HG03558 (cell line): Measurements from ENCODE around the gene TMEM235.
"Not testable (repeated sequence)": the region's sequence is repeated elsewhere in the genome, so short reads cannot be mapped to it uniquely, and the experiment has no call there.

Source experiments
- ATAC-seq: cut with Tn5 transposase; IDR thresholded peaks from one replicate; pipeline ENCODE4 v1.9.1; 2021; ENCODE audit warnings: moderate number of reproducible peaks; ENCODE audit not compliant: unreplicated experiment; ENCODE audit errors: extremely low read depth

The TMEM235 gene

DNA sequence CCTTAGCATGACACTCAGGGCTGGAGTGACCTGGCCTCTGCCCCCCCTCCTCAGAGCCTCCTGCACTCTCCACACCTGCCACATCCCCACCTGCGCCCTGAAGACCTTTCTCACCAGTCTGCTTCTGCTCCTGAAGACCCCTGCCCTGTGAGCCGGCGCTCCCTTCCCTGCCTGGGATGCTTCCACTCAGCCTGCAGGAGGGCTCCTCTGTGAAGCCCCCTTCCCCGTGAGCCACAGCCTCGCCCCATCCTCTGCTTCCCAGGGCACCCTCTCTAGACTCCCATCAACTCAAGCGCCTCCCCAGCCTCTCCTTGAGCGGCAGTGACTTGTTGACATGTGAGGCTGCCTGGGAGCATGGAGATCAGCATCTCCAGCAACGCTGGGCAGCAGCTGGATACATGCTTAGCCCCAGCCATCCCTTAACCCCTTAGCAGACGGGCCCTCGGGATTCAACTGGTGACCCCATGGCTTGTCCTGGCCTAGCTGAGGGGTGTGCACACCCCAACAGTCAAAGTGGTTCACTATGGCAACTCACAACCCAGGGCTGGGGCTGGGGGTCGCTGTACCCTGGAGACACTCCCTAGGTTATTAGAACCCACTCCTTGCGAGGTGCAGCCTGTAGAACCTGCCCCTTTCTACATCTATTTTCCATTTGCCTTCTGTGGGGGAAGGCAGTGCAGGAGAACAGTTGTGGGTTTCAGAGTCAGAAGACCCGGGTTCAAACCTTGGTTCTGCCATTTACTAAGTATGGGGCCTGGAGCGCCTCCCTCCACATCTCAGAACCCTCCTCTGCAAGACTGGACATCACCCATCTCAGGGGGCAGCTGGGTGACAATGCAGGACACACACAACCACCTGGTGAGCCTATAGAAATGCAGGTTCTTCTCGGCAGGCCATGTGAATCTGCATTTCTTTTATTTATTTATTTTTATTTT is 21.5 kb downstream of the TMEM235 start:
- no peak for ATAC-seq

DNA sequence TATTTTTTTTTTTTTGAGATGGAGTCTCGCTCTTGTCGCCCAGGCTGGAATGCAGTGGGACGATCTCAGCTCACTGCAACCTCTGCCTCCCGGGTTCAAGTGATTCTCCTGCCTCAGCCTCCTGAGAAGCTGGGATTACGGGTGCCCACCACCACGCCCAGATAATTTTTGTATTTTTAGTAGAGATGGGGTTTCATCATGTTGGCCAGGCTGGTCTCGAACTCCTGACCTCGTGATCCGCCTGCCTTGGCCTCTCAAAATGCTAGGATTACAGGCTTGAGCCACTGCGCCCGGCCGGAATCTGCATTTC is 22.2 kb downstream of the TMEM235 start:
- ATAC-seq = not testable (repeated sequence)

DNA sequence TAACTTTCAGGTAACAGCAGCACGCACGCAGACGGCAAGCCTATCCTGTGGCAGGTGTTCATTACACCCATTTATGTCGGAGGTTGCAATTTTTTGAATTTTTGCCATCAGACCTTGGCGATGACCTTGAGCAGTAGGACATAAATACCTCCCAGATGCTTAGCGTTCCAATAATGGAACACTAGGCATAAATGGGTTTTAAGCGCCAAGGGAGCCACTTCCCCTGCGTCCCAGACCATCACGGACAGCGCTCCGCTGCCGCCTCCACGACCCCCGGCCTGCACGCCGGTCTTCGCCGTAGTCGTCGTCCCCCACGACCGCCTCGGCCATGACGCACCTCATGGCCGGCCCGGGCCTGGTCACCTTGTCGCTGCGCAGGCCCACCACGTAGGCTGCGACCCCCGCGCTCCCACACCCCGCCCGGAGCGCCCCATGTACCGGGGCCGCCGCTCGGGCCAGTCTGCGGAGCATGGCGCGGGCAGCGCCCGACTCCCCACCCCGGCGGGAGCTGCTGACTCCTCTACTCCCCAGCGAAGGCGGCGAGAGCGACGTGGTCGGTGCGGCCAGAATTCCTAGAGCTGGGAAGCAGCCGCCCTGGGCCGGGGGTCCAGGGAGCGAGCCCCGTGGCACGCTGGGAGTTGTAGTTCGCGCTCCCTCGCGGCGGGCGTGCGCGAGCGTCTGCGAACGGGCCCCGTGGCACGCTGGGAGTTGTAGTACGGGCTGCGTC is 22.7 kb downstream of the TMEM235 start:
- ATAC-seq = no peak

DNA sequence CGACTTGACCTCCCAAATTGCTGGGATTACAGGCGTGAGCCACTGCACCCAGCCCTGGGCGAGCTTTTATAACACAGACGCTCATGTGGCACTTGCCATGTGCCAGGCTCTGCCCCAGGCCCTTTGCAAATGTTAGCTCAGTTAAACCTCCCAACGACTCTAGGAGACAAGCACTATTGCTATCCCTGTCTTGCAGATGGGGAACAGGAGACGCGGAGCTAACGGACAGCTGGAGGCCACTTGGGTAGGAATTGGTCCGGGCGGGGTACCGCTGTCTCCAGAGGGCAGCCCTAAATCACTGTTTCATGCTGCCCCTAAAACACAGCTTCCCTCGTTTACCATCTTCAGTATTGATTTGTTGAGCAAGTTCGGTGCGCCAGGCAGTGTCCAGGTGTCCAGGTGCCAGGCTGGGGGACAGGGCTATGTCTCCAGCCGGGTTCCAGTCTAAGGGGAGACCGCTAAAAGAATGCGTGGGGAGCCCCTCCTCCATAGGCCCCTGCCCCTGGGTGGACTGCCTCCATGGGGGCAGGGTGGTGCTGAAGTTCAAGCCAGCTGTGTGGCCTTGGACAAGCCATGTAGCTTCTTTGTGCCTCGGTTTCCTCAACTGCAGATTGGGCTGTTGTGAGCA is 23.7 kb downstream of the TMEM235 start:
- ATAC-seq = no peak

DNA sequence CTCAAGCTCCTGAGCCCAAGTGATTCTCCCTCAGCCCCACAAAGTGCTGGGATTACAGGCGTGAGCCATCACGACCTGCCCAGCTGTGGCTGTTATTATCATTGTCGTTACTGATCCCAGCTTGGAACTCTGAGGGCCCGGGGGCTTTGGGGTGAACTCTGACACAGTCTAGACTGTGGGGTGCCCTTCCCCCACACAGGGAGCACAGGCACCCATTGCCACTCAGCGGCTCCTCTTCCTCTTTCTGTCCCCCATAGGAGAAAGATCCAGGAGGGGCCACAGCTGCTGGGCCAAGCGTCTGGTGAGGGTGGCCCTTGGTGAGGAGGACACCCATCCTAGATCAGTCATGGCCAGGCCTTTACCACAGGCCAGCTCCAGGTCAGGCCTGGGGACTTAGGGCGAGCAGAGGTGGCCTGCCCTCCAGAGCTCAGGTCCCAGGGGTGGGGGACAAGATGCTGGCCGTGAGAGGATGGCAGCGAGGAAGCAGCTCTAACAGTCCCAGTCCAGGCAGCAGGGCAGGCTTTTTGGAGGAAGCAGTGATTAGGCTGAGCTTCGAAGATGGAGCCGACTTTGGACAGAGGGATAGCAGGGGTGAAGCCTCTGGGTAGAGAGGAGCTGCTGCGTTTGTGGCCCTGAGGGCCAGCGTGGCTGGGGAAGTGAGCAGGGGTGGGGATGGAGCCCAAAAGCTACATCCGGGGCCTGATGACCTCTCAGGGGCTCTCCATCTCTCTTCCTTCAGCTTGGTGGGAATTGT is 24.7 kb downstream of the TMEM235 start:
- no peak for ATAC-seq

DNA sequence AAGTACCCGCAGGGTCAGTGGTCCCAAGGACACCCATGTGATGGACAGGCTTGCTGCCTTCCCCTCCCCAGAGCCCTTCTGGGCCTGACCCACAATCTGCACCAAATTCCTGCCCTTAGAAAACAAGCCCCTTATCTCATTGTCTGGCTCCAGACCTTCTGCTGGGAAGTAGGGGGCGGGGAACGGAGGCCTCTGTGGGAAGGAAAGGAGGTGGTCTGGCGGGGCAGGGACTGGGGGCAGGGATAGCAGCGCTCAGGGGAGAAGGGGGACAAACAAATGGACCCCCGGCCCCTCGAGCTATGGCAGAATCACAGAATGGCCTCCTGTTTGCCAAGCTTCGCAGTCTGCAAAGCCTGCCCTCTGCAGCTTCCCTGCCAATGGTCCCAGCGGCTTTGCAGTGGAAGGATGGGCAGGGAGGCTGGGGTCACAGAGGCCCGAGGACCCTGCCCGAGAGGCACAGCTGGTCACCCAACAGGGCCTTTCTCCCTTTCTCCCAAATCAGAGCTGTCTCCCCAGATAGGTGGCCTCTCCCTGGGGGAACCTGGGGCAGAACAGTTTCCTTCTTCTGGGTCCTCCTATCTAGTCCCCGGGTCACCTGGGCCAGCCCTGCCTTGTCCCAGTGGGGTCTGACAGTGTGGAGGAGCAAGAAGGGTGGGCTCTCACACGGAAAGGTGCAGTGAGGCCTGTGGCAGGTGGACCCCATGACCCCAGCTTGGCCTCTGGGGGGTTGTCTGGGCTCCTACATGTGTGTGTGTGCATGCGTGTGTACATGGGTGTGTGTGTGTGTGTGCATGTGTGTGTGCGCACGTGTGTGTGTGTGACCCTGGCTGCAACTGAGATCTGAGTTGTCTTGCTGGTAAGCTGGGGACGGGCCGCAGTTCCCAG is 25.5 kb downstream of the TMEM235 start:
- ATAC-seq = no peak

DNA sequence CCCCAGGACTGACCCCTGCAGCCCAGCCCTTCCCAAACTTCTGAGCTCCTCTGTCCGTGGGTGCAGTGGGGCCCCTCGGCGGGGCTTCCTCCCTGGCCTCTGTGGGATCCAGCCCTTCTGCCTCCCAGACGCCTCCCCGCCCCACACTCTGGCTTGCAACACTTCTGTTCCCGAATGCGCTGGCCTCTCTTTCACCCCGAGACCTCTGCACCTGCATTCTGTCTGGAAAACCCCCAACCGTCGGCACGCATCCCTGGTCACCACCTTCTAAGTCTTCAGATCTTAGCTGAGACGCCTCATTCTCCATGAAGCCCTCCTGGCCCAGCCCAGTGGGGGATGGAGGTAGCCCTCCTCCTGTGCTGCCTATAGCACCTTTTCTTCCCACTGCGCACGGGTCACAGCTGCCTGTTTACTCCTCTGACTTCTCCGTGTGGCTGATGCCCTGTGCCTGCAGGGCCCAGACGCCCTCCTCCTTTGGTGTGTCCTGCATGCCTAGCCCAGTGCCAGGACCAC is 26.4 kb downstream of the TMEM235 start:
- no peak for ATAC-seq

DNA sequence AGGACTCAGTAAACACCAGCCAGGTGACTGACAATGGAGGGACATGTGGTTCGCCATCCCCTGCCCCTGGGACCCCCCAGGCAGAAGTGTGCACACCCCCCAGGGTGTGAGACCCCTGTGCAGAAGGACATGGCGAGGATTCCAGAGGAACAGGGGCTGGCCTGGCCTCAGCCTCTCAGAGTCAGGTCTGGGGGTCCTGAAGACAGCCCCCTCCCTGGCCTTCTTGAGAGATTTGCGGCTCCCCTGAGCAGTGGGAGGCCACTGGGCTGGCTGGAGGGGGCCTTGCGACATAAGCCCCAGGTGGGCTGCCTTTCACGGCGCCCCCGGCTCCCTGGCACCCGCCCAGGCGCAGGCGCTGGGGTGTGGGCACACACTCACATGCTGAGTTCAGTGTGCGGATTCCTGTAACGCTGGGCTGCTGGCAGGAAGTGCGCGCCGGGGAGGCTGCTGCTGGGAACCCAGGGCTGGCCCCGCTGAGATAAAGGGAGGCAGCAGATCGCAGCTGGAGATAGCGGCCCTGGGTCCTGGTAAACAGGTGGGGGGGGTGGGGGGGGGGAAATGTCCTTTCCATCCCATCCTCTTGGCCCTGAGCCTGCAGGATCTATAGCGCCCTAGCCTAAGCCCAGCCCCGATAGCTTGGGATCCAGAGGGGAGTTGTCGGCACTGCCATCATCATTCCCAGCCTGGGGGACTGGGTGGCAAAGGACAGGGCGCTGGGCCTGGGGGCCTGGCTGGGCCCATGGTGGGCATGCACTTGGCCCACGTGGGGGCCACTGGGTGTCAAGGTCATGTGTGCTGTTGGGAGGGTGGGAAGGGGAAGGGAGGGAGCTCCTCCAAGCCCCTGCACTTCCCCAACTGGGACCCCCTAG is 27.1 kb downstream of the TMEM235 start:
- ATAC-seq = no peak

DNA sequence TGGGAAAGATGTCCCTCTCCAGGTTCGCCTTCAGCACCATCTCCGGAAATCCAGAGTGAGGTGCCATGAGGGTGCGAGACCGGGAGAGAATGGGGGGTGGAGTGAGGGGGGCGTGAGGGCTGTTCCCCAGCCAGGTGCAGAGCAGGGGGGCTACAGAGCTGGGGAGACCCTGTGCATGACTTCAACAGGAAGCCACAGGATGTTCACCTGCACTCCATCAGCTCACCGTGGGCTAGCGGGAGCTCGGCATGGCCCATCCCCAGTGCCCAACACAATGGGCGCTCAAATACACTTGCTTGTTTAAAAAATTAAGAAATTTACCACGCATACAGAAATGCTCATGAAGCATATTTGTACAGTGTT is 27.7 kb downstream of the TMEM235 start:
- ATAC-seq = no peak

DNA sequence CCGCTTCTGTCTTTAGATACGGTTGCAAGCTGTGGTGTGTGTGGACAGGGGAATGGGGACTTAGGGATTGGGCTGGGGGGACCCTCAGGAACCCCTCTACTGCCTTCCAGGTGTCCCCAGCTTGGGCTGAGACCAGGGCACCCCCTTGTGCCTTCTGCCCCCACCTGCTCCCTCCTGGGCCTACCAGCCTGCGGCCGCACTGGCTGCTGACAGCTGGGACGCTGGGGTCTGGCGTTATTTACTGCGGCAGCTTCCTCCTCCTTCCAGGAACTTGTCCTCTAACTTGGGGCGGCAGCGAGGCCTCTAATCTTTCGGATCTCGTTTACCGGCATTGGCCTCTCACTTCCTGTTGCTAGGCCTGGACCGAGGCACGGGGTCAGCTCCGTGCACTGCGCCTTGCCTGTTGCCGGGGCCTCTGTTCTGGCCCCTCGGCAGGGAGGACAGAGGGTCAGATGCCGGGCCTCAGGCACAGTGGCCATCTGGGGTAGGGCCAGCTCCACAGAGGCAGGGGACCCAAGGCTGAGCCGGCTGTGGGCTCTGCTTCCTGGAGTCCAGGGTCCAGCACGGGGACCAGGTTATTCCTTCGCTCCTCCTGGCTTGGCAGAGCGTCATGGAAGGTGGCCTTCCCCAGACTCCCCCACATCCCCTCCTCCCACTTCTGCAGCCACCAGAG is 31.8 kb downstream of the TMEM235 start:
- ATAC-seq = no peak

DNA sequence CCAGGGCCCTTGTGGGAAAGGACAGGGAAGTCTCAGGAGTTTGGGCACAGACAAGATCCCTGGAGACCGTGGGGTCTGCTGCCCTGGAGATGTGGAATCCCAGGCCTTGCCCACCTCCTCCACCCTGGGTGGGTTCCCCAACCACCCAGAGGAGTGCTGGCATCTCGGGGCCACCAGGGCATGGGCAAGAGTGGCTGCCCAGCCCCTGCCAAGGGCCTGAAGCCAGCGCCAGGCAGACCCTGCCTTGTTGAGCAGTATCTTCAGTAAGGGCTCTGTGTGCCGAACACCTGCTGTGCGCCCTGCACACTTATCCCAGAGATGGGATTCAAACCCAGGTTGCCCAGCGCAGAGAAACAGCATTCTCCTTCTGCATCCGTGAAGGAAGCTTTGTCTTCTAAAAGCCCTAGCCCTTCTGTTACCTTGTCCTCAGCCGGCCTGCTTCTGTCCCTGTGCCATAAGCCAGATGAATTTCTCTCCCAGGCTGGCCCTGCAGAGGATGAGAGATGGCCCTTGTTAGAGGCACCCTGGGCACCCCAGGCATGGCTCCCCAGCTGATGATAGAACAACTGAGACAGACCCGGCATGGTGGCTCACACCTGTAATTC is 32.4 kb downstream of the TMEM235 start:
- no peak for ATAC-seq

DNA sequence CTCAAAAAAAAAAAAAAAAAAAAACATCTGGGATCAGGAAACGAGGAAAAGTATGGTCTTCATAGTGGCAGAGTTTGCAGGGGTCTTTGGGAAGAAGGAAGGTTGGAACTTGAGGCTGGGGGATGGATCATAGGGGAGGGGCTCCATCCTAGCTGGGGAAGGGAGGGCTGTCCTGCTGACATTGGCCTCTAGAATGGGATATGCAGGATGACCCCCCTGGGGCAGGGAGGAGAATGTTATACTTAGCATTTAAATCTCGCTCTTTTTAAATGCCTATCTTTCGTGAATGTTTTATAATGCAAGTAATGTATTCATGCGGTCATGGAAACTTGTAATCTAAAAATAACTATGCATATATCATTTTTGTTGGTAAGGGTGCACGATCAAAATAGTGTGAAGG is 33.2 kb downstream of the TMEM235 start:
- no peak for ATAC-seq

DNA sequence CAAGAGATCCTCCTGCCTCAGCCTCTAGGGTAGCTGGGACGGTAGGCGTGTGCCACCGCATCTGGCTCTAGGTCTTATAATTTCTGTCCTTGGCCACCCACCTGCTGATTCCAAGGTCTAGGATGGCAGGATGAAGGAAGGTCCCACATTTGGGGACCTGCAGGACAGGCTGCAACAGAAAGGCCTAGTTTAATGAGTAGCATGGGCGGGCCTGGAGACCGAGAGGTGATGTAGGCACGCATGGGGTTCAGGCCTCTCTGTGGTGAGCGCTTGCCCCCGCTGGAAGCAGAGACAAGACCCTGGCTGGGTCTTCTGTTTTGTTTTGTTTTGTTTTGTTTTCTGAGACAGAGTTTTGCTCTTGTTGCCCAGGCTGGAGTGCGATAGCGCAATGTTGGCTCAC is 33.7 kb downstream of the TMEM235 start:
- no peak for ATAC-seq

DNA sequence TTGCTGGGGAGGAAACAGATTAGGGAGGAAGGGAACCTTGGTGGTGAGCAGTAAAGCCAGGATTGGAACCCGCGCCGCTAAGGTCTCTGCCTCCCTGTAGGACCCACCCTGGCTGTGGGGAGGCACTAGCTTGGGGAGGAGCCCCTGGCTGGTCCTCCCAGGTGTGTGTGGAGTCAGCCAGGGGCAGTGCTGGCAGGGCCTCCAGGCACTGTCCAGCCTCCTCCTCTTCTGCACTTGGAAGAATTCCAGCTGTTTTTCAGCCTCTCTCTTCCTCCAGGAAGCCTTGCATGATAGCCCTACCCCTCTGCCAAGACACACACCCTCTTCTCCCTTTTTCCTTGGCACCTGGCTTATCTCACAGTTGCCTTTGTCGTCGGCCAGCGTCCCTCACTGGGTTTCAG is 34.8 kb downstream of the TMEM235 start:
- no peak for ATAC-seq

DNA sequence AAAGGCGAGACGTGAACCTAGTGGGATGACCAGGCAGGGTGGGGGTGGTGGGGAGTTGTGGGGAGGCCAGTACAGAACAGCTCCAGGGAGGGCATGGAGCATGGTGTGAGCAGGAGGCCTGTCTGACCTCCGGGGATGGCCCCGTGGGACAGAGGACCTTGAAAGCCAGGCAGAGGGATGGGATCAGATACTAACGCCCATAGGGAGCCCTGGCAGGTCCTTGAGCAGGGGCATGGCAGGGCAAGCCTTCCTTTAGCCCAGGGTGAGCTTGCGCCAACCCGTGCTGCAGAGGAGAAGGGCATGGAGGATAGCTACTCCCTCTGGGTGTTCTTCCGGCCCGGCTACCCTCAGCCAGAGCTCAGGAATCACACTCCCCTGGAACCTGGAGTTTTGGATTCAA is 35.3 kb downstream of the TMEM235 start:
- no peak for ATAC-seq

DNA sequence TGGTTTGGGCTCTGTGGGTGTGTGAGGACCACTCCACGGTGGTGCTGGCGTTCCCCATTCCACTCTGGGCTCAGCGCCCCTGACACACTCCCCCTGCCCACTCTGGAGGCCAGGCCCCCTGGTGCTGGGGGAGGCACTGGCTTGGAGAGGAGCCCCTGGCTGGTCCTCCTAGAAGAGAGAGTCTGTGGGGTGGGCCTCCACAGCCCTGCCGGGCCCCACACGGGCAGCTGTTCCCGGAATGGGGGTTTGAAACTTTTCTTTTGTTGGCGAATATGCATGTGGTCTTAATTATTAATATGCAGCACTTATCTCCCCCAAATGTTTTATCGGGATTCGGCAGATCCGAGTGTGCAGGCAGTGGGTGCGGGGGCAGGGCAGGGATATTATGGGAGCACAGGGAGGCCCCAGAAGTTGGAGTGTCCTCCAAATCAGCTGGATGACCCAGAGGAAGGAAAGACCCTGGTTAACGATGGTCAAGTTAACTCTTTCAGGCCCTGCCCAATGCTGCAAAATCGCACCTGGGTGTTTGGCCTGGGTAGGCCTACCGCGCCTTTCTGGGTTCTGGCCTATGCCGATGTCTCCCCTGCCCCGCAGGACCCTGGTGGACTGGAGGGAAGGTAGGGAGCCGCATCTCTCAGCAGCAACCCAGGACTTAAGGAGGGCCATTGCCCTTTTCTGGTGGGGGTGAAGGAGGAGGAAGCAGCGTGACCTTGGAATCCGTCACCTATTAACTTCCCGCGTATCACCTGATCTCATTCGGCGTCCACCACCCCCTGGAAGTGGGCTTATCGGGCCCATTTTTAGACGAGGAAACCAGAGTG is 36.0 kb downstream of the TMEM235 start:
- no peak for ATAC-seq
